C4-2B (cell line): ENCODE results near the gene NHSL2.

Experiments used
- H3K27ac ChIP-seq: fragments of 450-650 bp; 2 replicates; pipeline ENCODE4 v1.5.1; 2017
- CTCF ChIP-seq: fragments of 450-650 bp; conservative IDR thresholded peaks from 2 replicates; pipeline ENCODE4 v1.5.1; 2017; ENCODE audit warnings: mild to moderate bottlenecking
- ZFX ChIP-seq: fragments of 450-650 bp; IDR thresholded peaks from 2 replicates; pipeline ENCODE4 v1.6.1; 2017

NHSL2 gene

DNA sequence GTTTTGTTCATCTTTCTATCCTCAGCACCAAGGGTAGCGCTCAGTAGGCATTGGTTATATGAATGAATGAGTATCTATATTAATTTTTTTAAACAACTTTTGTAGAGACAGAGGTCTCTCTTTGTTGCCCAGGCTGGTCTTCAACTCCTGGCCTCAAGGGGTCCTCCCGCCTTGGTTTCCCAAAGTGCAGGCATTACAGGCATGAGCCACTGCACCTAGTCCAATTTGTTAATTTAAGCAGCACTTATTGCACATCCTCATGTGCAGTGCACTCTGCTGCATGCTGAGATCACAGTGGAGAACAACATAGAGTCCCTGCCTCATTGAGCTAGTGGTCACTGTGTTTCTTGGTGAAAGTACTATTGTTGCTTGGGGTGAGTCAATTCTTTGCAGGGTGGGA lies 94.4 kb downstream of the NHSL2 start:
- no peak overlapping the region for H3K27ac ChIP-seq
- TF ChIP-seq CTCF = no peak
- no peak for TF ChIP-seq ZFX

DNA sequence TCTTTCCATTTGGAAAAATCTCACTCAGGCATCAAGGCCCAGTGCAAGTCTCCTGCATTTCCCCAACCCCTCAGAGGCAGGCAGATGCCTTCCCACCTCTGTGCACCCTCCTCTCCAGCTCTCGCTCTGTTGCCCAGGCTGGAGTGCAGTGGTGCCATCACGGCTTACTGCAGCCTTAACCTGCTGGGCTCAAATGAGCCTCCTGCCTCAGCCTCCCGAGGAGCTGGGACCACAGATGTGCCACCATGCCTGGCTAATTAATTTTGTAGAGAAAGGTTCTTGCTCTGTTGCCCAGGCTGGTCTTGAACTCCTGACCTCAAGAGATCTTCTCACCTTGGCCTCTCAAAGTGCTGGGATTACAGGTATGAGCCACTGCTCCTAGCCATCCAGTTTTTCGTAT lies 95.8 kb downstream of the NHSL2 start:
- no peak overlapping the region for H3K27ac ChIP-seq
- TF ChIP-seq ZFX (no peak), CTCF (no peak)

DNA sequence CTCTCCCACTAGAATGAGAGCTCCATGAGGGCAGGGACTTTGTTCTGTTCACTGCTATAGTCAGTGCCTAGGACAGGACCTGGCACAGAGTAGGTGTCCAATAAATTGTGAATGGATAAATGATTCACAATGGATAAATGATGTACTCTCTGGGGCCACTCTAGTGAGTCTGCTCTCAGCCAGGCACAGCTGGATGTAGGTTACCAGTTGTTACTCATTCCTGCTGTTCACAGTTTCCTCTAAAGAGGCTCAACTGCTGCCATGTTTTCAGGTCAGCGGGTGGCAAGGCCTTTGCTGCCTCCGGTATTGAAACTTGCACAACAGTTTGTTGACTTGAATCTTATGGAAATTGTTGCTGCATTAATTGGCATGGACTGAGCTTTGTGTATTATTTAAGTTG lies 99.1 kb downstream of the NHSL2 start:
- TF ChIP-seq ZFX (no peak), CTCF (no peak)
- H3K27ac ChIP-seq = no peak overlapping the region

- no peak overlapping the region for H3K27ac ChIP-seq
- TF ChIP-seq CTCF (no peak), ZFX (no peak)
Measured at GRCh38 chrX:72011734-72012133, 101.1 kb downstream of the NHSL2 start.

- TF ChIP-seq CTCF (no peak), ZFX (no peak)
- no peak overlapping the region for H3K27ac ChIP-seq
Measured at GRCh38 chrX:72015383-72015782, 104.7 kb downstream of the NHSL2 start.

DNA sequence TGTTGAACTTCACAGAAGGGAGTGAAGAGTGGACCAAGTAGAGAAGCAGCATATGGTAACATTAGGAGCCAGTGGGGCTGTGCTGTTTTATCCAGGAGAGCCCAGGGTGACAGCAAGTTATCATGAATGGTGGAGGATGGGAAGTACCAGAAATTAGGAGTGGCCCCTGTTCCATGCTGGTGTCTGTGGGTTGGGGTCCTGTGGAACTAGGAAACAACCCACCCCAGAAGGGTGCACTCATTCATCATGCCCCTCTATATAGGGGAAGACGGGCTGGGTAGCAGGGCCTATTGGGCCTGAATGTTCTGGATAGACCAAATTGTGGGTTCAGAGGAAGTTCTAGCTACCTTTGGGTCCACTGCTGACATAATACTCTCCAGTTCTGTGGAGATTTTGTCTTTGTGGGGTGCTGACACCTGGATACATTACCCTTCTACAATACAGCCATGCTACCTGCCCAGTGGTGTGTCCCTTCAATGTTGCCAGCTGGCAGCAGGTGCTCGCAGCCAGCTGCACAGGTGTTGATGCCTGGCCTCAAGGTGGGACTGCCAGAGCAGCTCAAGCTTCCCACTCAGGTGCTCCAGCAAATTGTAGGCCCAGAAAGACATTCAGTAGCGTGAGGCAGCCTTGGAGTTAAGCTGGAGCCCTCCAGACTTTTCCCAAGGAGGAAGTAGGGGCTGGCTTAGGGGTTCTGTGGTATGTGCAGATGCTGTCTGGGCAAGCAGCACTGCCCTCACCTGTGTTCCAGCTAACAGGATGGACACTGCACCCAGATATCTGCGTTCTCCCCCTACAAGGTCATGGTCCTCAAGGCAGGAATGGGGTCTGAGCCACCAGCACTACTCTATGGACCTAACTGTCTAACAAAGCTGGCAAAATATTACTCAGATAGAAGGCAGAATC lies 106.5 kb downstream of the NHSL2 start:
- H3K27ac ChIP-seq = no peak overlapping the region
- TF ChIP-seq ZFX = no peak
- TF ChIP-seq CTCF = no peak

DNA sequence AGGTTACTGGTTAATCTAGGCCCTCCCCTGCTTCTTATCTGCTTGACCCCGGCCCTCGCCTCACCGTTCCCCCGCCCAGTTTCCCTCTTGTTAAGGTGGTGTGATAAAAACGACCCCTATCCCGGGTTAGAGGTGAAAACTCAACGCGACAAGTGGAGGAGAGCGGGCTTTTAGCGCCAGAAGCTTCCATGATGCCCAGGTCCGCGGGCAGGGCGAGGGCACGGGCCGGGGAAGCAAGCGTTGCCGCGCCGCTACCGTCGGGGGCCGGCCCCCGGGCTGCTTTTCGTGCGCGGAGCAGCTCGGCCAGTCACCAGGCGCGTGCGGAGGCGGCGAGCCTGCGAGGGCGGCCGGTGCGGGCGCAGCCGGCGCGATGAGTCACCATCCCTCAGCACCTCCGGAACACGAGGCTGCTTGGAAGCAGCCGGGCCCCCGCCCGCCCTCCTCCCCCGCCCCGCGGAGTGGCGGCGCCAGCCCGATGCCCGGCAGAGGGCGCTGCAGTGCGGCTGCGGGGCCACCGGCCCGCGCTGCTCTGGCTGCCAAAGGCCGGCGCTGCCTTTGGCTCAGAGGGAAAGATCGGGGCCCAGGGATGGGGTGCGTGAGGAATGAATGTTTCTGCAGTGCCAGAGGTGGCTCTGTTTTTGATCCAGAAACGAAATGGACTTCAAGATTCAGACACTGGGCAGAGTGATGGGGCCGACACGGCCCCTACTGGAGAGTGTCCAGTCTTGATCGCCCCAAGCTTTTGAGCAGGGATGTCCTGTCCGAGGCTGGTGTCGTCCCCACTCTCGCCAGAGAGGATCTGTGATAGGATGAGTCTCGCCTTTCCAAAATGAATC lies 107.8 kb downstream of the NHSL2 start:
- peak overlapping the region; percentile 16; the same call in 1 of the 2 replicates for H3K27ac ChIP-seq
- TF ChIP-seq CTCF (peak; percentile 89), ZFX (no peak)
